Islet precursor cell (in vitro differentiated cells): ENCODE measurements around the gene LIMCH1.

Experiments
- DNase-seq: peaks from one replicate; pipeline ENCODE4 v3.0.0-alpha.2; 2018

Gene LIMCH1

DNA sequence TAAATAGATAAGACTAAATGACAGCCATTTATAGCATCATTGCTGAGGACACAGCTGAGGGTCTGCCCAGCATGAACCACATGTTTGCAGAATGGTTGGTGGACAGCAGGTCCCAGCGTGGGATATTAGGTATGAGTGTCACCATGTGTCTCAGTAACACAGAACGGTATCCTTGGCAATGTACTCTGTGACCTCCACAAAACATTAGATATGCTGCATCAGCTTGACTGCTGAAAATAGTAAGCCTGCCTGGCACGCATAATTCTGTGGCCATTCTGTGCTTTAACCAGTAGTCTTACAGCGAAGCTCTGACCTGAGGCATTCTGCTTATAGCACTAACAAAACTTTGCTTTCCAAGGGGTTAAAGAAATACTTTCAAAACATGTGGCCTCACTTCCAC, 32.0 kb downstream of the LIMCH1 start:
- DNase-seq: no peak

- no peak for DNase-seq
These were observed 33.5 kb downstream of the LIMCH1 start for GRCh38 chr4:41571422-41571821.

- no peak for DNase-seq
These were observed 34.6 kb downstream of the LIMCH1 start for GRCh38 chr4:41572516-41572915.

- no peak for DNase-seq
These were observed 35.0 kb downstream of the LIMCH1 start for GRCh38 chr4:41572956-41573355.

DNA sequence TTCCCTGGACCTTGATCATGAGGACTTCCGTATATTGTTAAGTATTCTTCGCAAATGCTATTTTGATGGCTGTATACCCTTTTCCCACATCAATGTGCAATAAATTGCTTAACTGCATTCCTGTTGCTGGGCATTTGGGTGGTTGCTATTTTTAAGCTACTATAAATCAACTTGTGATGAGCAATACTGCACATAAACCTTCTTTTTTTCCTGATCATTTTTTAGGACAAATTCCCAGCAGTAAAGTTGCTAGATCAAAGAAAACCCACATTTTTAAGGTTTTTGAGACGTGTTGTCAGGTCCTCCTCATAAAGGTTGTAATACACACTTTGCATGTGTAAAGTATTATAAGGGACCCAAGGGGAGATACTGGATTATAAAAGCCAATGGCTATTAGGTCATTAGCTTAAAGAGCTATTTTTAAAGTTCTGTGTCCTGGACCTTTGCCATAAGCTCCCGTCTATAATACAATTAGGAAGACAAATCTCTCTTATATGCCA, 35.6 kb downstream of the LIMCH1 start:
- DNase-seq: no peak

- DNase-seq: no peak
These were observed 37.2 kb downstream of the LIMCH1 start for GRCh38 chr4:41575207-41575606.

- no peak for DNase-seq
These were observed 37.7 kb downstream of the LIMCH1 start for GRCh38 chr4:41575665-41576064.

- DNase-seq: no peak
These were observed 41.1 kb downstream of the LIMCH1 start for GRCh38 chr4:41579043-41579442.

DNA sequence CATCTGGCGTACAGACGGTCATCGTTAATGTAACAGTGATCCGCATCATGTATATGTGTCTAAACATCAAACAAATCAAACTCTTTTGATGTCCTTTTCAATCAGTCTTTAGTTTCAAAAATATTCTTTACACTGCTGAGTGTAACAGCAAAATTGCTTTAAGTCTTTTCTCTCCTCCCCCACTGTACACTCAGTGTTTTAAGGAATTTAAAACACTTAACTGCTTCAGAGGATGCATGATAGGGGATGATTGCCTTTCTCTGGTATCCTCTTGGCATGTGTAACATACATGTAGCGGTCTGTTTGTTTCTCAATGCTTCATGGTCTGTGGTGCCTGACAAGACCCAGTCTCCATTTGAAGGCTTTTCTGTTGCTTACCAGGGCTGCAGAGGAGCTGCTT, 41.6 kb downstream of the LIMCH1 start:
- no peak for DNase-seq

DNA sequence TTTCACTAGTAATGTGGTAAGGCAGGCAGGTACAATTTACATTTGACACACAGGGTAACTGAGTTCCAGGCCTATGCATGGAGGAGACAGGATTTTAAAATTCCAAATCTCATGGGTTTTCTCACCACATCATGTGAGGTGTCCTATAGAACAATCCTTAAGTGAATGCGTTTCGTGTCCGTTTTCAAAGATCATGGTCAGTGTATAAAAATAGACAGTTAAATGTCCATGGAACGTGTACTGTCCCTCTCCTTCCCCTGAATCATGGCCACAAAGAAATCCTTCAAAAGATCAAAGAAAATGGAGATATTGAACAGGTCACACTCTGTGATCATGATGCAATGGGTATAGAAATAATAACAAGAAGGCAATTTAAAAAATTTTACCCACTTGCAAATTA, 42.0 kb downstream of the LIMCH1 start:
- DNase-seq: no peak

DNA sequence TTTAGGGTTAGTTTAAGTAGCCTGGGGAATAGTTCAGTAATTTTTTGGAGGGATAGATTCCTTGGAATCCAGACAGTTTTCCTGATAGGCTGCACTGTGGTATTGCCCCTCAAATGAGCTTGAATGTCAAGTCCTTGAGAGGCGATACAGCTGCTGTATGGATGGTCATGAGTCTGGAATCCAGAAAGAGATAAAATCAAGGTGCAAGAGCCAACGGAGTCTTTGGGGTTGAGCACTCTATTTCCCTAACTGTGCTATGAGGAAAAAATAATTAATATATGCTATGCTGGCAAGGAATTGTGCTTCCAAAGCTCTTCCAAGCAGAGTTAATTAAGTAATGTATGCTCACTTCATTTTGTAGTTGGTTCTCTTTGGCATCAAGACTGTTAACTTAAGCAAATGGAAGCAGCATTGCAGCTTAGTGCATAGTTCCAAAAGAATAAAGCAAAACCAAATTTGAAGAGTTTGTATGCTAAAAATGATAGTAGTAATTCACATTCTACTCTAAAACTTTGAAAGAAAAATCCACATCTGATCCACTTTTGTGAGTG, 48.8 kb downstream of the LIMCH1 start:
- DNase-seq: no peak

DNA sequence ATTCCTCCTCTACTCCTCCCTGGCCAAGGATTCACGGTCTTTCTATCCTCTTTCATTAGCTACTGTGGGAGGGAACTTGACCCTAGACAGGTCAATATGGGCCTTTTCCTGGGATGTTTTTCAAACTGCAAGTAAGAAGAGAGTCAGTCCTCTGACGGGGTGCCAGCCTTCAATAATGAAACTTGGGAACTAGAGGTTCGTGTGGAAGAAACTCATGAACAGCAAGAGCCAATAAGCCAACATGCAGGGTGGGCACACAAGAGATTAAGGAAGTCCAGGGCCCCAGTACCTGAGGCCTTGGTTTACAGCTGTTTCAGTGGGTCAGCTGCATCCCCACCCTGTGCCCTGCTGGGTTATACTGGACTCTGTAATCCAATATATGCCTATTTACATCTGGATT, 49.3 kb downstream of the LIMCH1 start:
- DNase-seq: no peak

DNA sequence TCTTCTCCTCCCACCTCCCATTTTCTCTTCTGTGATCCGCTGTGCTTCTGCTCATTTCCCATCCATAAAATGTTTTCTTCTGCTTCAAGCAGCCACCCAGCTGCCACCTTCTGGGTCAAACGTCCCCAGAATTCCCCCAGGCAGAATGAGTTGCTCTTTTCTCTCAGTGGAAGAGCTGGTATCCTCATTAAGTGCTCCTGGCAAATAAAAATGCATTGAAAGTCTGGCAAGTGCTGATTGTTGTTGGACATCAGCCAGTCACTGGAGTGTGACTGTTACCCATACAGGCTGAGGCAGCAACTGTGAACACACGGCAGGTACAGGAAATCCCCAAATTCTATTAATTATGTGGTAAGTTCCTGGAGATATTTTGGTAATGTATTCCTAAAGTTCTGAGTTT, 52.6 kb downstream of the LIMCH1 start:
- no peak for DNase-seq

- DNase-seq: no peak
These were observed 56.5 kb downstream of the LIMCH1 start for GRCh38 chr4:41594432-41594831.

- DNase-seq: no peak
These were observed 59.5 kb downstream of the LIMCH1 start for GRCh38 chr4:41597494-41597893.

GRCh38 chr4:41598580-41598979, 60.6 kb downstream of the LIMCH1 start:
- DNase-seq: no peak

- DNase-seq: no peak
These were observed 61.3 kb downstream of the LIMCH1 start for GRCh38 chr4:41599192-41599786.

DNA sequence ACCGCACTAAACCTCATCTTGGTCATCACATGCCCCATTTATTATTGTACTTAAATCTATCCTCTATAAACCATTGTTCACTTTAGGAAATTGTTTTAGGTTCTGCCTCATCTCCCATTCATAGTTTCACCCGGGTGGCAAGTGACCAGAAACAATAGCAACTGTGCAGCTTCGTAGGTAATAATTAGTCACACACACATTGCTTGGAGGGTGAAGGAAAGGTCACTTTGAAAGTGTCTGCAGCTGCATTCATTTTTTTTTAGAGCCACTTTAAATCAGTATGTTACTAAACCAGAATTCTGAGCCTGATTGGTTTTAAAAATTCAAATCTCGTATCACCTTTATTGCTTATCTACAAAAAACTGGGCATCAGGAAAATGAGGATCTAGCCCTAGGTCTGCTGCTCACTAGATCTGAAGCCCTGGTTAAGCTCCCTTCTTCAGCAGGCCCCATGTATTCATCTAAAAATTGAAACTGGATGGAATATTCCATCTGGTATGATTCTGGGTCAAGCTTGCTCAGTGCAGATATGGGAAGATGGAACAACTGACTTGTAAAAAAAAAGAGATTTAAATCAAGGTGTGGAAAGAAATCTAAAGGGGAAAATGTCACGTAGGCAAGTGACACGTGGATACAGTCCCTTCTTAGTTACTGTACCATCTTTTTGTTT, 62.4 kb downstream of the LIMCH1 start:
- DNase-seq: no peak

GRCh38 chr4:41601025-41601424, 63.1 kb downstream of the LIMCH1 start:
- no peak for DNase-seq

- no peak for DNase-seq
These were observed 64.2 kb downstream of the LIMCH1 start for GRCh38 chr4:41602113-41602512.

DNA sequence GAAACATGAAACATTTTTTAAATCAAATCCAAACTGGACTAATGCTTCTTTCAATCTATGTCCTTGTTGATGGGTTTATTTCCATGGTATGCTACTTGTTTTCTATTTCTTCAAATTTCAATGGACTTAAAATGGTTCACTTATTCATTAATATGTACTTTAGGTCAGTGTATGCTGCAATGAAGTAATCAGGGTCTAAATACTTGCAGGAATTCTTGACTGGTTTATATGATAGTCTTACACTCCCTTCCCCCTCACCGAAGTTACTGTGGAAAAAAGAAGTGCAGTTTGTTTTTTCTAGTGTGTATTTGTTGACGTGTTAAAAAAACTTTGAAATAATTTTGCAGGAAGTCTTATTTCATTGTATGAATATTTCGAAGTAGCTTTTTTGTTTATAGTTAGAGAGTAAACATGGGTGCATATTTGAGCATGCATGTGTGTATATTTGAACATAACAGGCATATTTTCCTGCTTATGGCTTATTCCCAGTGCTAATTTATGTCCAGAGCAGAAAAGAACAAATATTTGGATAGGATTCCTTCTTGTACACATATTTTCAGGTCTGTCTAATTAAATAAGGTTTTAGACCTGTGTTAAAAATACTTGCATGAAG, 65.0 kb downstream of the LIMCH1 start:
- DNase-seq: no peak

- DNase-seq: no peak
These were observed 71.9 kb downstream of the LIMCH1 start for GRCh38 chr4:41609851-41610250.

- DNase-seq: no peak
These were observed 72.5 kb downstream of the LIMCH1 start for GRCh38 chr4:41610474-41610873.
